Smooth muscle cell (in vitro differentiated cells): ENCODE measurements around the gene NIPAL4. TPM values are rescaled to one million over a fixed set of nuclear protein-coding genes. Genes with fewer than 3 reads are reported as not detected.
A peak's percentile ranks its signal among the peaks of the same experiment; 100 is the strongest.

Source experiments
- DNase-seq: peaks from one replicate; lab custom pipeline; 2025; ENCODE audit not compliant: unreplicated experiment; lab: John Stamatoyannopoulos, UW
- H2AFZ ChIP-seq: fragments of 200-600 bp; sonication (generic); 2 replicates; pipeline ENCODE4 v1.6.0; 2016; ENCODE audit warnings: antibody characterized with exemption, low read depth, mild to moderate bottlenecking
- H3F3A ChIP-seq: fragments of 200-600 bp; sonication (generic); 2 replicates; pipeline ENCODE4 v1.6.0; 2017; ENCODE audit warnings: antibody characterized with exemption, low read depth
- H3K27ac ChIP-seq: fragments of 200-600 bp; sonication (generic); 2 replicates; pipeline ENCODE4 v1.5.1; 2016; ENCODE audit warnings: low read depth, mild to moderate bottlenecking
- H3K27me3 ChIP-seq: fragments of 200-600 bp; sonication (generic); 2 replicates; pipeline ENCODE4 v1.6.1; 2016; ENCODE audit warnings: low read depth, mild to moderate bottlenecking
- H3K36me3 ChIP-seq: fragments of 200-600 bp; sonication (generic); 2 replicates; pipeline ENCODE4 v1.5.1; 2016; ENCODE audit warnings: low read depth
- H3K4me1 ChIP-seq: fragments of 200-600 bp; sonication (generic); 2 replicates; pipeline ENCODE4 v1.5.1; 2016; ENCODE audit warnings: low read depth
- H3K4me2 ChIP-seq: fragments of 200-600 bp; sonication (generic); 2 replicates; pipeline ENCODE4 v1.6.0; 2016; ENCODE audit warnings: mild to moderate bottlenecking
- H3K4me3 ChIP-seq: fragments of 200-600 bp; sonication (generic); 2 replicates; pipeline ENCODE4 v1.5.1; 2016; ENCODE audit warnings: mild to moderate bottlenecking
- H3K79me2 ChIP-seq: fragments of 200-600 bp; sonication (generic); 2 replicates; pipeline ENCODE4 v1.6.0; 2016; ENCODE audit warnings: low read depth, mild to moderate bottlenecking
- H3K9ac ChIP-seq: fragments of 200-600 bp; sonication (generic); 2 replicates; pipeline ENCODE4 v1.6.0; 2016; ENCODE audit warnings: low read depth
- H3K9me3 ChIP-seq: fragments of 200-600 bp; sonication (generic); replicated peaks from 2 replicates; pipeline ENCODE4 v1.5.1; 2016; ENCODE audit warnings: low read depth
- H4K20me1 ChIP-seq: fragments of 200-600 bp; sonication (generic); 2 replicates; pipeline ENCODE4 v1.6.0; 2016; ENCODE audit warnings: low read depth
- CTCF ChIP-seq: fragments of 200-600 bp; sonication (generic); IDR thresholded peaks from 2 replicates; pipeline ENCODE4 v1.5.1; 2017; ENCODE audit warnings: borderline replicate concordance, mild to moderate bottlenecking, antibody characterized with exemption; ENCODE audit not compliant: insufficient read depth, poor library complexity, severe bottlenecking
- WGBS: methylation state at CpG from one replicate; pipeline ENCODE4 v1.1.7; 2016; ENCODE audit warnings: low lambda C conversion rate; 5-methylcytosine and 5-hydroxymethylcytosine counted together
- polyA plus RNA-seq: library from polyadenylated mRNA; unstranded; fragments of >200 nt; fragmentation: Nextera tagmentation; extraction: Ambion mirVana; gene quantifications from 2 replicates; pipeline ENCODE4 v1.2.1, GENCODE V29; 2016
- total RNA-seq: library from RNA; depleted of rRNA; stranded (reverse); fragments of >200 nt; gene quantifications from 2 replicates; pipeline ENCODE4 v1.2.3, GENCODE V29; 2014

Gene NIPAL4
- total and polyA plus RNA-seq, 2 experiments from 2014 or later, result 0.37 to 6.9 TPM

DNA sequence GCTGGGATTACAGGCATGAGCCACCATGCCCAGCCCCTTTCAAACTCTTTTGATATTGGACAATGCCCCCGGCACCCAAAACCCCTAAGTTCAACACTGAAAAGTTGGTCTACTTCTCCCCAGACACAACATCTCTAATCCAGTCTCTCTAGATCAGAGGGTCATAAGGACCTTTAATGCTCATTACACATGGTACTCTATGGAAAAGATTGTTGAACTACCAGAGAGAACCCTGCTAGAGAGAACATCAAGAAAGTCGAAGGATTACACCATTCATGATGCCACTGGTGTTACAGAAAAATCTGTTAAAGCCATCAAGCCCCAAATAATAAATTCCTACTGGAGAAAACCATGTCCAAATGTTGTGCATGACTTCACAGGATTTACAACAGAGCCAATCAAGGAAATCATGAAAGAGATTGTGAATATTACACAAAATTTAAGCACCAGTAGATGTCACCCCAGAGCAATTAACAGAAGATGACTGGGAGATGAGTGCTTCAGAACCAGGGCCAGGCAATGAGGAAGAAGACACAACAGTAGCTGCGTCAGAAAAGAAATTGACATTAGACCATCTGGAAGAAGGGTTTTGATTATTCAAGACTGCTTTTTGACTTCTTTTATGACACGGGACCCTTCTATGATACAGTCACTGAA is 28.3 kb upstream of the NIPAL4 start:
- Histone ChIP-seq H3K36me3 (no peaks in the 10 kb centered on the region), H3K27ac (no peak overlapping the region), H4K20me1 (no peaks in the 10 kb centered on the region), H3K4me2 (no peak overlapping the region), H3K79me2 (no peaks in the 10 kb centered on the region), H3K9me3 (no peaks in the 10 kb centered on the region), H3K9ac (no peak overlapping the region), H3K27me3 (no peaks in the 10 kb centered on the region), H3F3A (no peaks in the 10 kb centered on the region), H3K4me3 (no peak overlapping the region), H3K4me1 (no peaks in the 10 kb centered on the region), H2AFZ (peak overlapping the region; percentile 1)
- TF ChIP-seq CTCF, result peak; percentile 37
- DNase-seq, result no peak
- WGBS, result 45% methylated on average over 4 of the region's 4 CpGs

DNA sequence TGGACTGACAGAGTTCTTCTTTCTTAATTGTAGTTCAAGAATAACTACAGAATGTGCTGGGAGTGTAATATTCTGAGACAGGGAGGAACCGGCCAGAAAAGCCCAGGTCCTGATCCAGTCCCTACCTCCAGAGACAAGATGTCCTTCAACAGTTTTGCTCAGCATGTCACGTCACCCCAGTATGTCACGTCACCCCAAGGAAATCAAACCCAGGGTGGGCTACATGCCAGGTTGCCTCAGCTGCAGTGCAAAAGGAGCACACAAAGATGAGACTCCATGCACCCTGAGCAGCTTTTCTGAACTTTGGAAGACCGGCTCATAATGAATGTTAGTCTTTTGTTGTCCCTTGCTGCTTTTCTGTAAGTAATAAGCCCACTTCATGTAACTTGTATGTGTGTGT is 25.9 kb upstream of the NIPAL4 start:
- Histone ChIP-seq H4K20me1 (no peaks in the 10 kb centered on the region), H3K79me2 (no peaks in the 10 kb centered on the region), H3K9ac (no peak overlapping the region), H3K4me2 (no peak overlapping the region), H3K4me3 (no peak overlapping the region), H3K27ac (no peak overlapping the region), H3F3A (no peaks in the 10 kb centered on the region), H3K36me3 (no peaks in the 10 kb centered on the region), H3K4me1 (no peaks in the 10 kb centered on the region), H3K27me3 (no peaks in the 10 kb centered on the region), H3K9me3 (no peaks in the 10 kb centered on the region), H2AFZ (no peak overlapping the region)
- TF ChIP-seq CTCF, result no peak
- 96% methylated on average over 4 of the region's 4 CpGs for WGBS
- no peak for DNase-seq

- H3K4me2 ChIP-seq, result no peak overlapping the region
- WGBS, result 57% methylated on average over 7 of the region's 7 CpGs
Measured at GRCh38 chr5:157443041-157443549, 16.9 kb upstream of the NIPAL4 start.

More at GRCh38 chr5:157443041-157443549, 16.9 kb upstream of the NIPAL4 start:
- no peak for TF ChIP-seq CTCF
- Histone ChIP-seq H3K36me3 (no peaks in the 10 kb centered on the region), H3F3A (no peaks in the 10 kb centered on the region), H3K9ac (no peak overlapping the region), H4K20me1 (no peaks in the 10 kb centered on the region), H3K4me3 (no peak overlapping the region), H3K9me3 (no peaks in the 10 kb centered on the region), H3K79me2 (no peaks in the 10 kb centered on the region), H2AFZ (no peak overlapping the region), H3K27me3 (no peaks in the 10 kb centered on the region), H3K27ac (no peak overlapping the region), H3K4me1 (no peaks in the 10 kb centered on the region)
- DNase-seq, result no peak
